ENCODE data around the gene MRPL43. TPM values are rescaled to one million over a fixed set of nuclear protein-coding genes. Genes with fewer than 3 reads are reported as not detected.

MRPL43 gene
- total and polyA plus RNA-seq, 2 experiments from 2014 or later = 83.5 to 145 TPM

GRCh38 chr10:100948916-100949315 is 38.4 kb downstream of the MRPL43 start:
- in situ Hi-C loops (cut with MboI) = no loop called here
- Histone ChIP-seq H3K4me2 (ENCODE audit: unreplicated experiment) (no peak overlapping the region), H4K20me1 (ENCODE audit: insufficient read depth) (no peaks in the 10 kb centered on the region), H3K9ac (no peak overlapping the region), H3K36me3 (ENCODE audit: low read depth) (peaks cover 75% of the 10 kb centered on the region), H3K9me3 (ENCODE audit: low read depth) (no peaks in the 10 kb centered on the region), H2AFZ (no peak overlapping the region), H3K27ac (no peak overlapping the region), H3K4me3 (no peak overlapping the region), H3F3A (ENCODE audit: insufficient read depth) (no peaks in the 10 kb centered on the region), H3K79me2 (ENCODE audit: insufficient read depth) (no peaks in the 10 kb centered on the region), H3K9me2 (ENCODE audit: insufficient read depth) (no peaks in the 10 kb centered on the region), H3K4me1 (ENCODE audit: insufficient read depth) (no peaks in the 10 kb centered on the region), H3K27me3 (replicated peaks; ENCODE audit: insufficient read depth) (no peaks in the 10 kb centered on the region)
- no peak for TF ChIP-seq EZH2phosphoT487 (IDR thresholded peaks at IDR 0.05; ENCODE audit: insufficient read depth, low read depth)
- WGBS, 2 experiments (ENCODE audit: low coverage in 1 of 2, low lambda C conversion rate in 2 of 2, missing lambda C conversion rate in 2 of 2) = 96 to 97% methylated on average over 3 of the region's 3 CpGs
- no peak for DNase-seq

GRCh38 chr10:100945754-100946153 is 41.5 kb downstream of the MRPL43 start:
- no peaks in the 10 kb centered on the region for H3K79me2 ChIP-seq (ENCODE audit: insufficient read depth)
- H3K9me2 ChIP-seq (ENCODE audit: insufficient read depth) = no peaks in the 10 kb centered on the region
- peaks cover 71% of the 10 kb centered on the region for H3K36me3 ChIP-seq (ENCODE audit: low read depth)
- in situ Hi-C loops (cut with MboI) = no loop called here
- no peaks in the 10 kb centered on the region for H3K4me1 ChIP-seq (ENCODE audit: insufficient read depth)
- TF ChIP-seq EZH2phosphoT487 (IDR thresholded peaks at IDR 0.05; ENCODE audit: insufficient read depth, low read depth) (no peak), EZH2 (IDR thresholded peaks at IDR 0.05; ENCODE audit: insufficient read depth, poor library complexity, severe bottlenecking) (no peak)
- no peaks in the 10 kb centered on the region for H3F3A ChIP-seq (ENCODE audit: insufficient read depth)
- H3K9me3 ChIP-seq (ENCODE audit: low read depth) = no peaks in the 10 kb centered on the region
- H3K4me2 ChIP-seq (ENCODE audit: unreplicated experiment) = no peak overlapping the region
- no peaks in the 10 kb centered on the region for H4K20me1 ChIP-seq (ENCODE audit: insufficient read depth)
- DNase-seq = peak; percentile 4
- H3K27ac ChIP-seq = no peak overlapping the region
- H2AFZ ChIP-seq = no peak overlapping the region
- H3K27me3 ChIP-seq (replicated peaks; ENCODE audit: insufficient read depth) = no peaks in the 10 kb centered on the region
- no peak overlapping the region for H3K9ac ChIP-seq
- no peak overlapping the region for H3K4me3 ChIP-seq

- Histone ChIP-seq H3K36me3 (ENCODE audit: low read depth) (peaks cover 60% of the 10 kb centered on the region), H4K20me1 (ENCODE audit: insufficient read depth) (no peaks in the 10 kb centered on the region), H3K27me3 (replicated peaks; ENCODE audit: insufficient read depth) (no peaks in the 10 kb centered on the region), H3F3A (ENCODE audit: insufficient read depth) (0 out of 2 replicates have a peak, but pooled peaks cover 8% of the 10 kb centered on the region), H3K27ac (no peak overlapping the region), H3K4me3 (no peak overlapping the region), H3K4me1 (ENCODE audit: insufficient read depth) (peaks cover 11% of the 10 kb centered on the region), H3K9ac (no peak overlapping the region), H3K79me2 (ENCODE audit: insufficient read depth) (no peaks in the 10 kb centered on the region), H3K9me2 (ENCODE audit: insufficient read depth) (no peaks in the 10 kb centered on the region), H3K4me2 (ENCODE audit: unreplicated experiment) (no peak overlapping the region), H3K9me3 (ENCODE audit: low read depth) (no peaks in the 10 kb centered on the region), H2AFZ (no peak overlapping the region)
- no peak for DNase-seq
- no peak for TF ChIP-seq EZH2 (IDR thresholded peaks at IDR 0.05; ENCODE audit: insufficient read depth, poor library complexity, severe bottlenecking)
- TF ChIP-seq EZH2phosphoT487 (IDR thresholded peaks at IDR 0.05; ENCODE audit: insufficient read depth, low read depth) = no peak
- in situ Hi-C loops (cut with MboI) = no loop called here
These were observed 43.8 kb downstream of the MRPL43 start for GRCh38 chr10:100943508-100943907.

- Histone ChIP-seq H3K9me2 (ENCODE audit: insufficient read depth) (no peaks in the 10 kb centered on the region), H3K9ac (no peak overlapping the region), H3K27ac (no peak overlapping the region), H2AFZ (no peak overlapping the region), H4K20me1 (ENCODE audit: insufficient read depth) (no peaks in the 10 kb centered on the region), H3K79me2 (ENCODE audit: insufficient read depth) (no peaks in the 10 kb centered on the region), H3K27me3 (replicated peaks; ENCODE audit: insufficient read depth) (no peaks in the 10 kb centered on the region), H3K36me3 (ENCODE audit: low read depth) (peaks cover 61% of the 10 kb centered on the region), H3K4me2 (ENCODE audit: unreplicated experiment) (no peak overlapping the region), H3K4me1 (ENCODE audit: insufficient read depth) (peaks cover 11% of the 10 kb centered on the region), H3F3A (ENCODE audit: insufficient read depth) (0 out of 2 replicates have a peak, but pooled peaks cover 8% of the 10 kb centered on the region), H3K4me3 (no peak overlapping the region), H3K9me3 (ENCODE audit: low read depth) (no peaks in the 10 kb centered on the region)
- no peak for TF ChIP-seq EZH2phosphoT487 (IDR thresholded peaks at IDR 0.05; ENCODE audit: insufficient read depth, low read depth)
- no peak for TF ChIP-seq EZH2 (IDR thresholded peaks at IDR 0.05; ENCODE audit: insufficient read depth, poor library complexity, severe bottlenecking)
- WGBS, 2 experiments (ENCODE audit: low coverage in 1 of 2, low lambda C conversion rate in 2 of 2, missing lambda C conversion rate in 2 of 2) = 95 to 99% methylated on average over 3 of the region's 3 CpGs
- in situ Hi-C loops (cut with MboI) = no loop called here
- no peak for DNase-seq
These were observed 45.1 kb downstream of the MRPL43 start for GRCh38 chr10:100942229-100942628.

- H3K9ac ChIP-seq = no peak overlapping the region
- H3K27ac ChIP-seq = peak overlapping the region; percentile 2; the same call in 1 of the 2 replicates
- TF ChIP-seq EZH2phosphoT487 (IDR thresholded peaks at IDR 0.05; ENCODE audit: insufficient read depth, low read depth) (no peak), EZH2 (IDR thresholded peaks at IDR 0.05; ENCODE audit: insufficient read depth, poor library complexity, severe bottlenecking) (no peak)
- peak; percentile 28 for DNase-seq
- H3K9me2 ChIP-seq (ENCODE audit: insufficient read depth) = no peaks in the 10 kb centered on the region
- H3K4me2 ChIP-seq (ENCODE audit: unreplicated experiment) = no peak overlapping the region
- H3K4me1 ChIP-seq (ENCODE audit: insufficient read depth) = peaks cover 11% of the 10 kb centered on the region
- 0 out of 2 replicates have a peak, but pooled peaks cover 8% of the 10 kb centered on the region for H3F3A ChIP-seq (ENCODE audit: insufficient read depth)
- no peaks in the 10 kb centered on the region for H3K27me3 ChIP-seq (replicated peaks; ENCODE audit: insufficient read depth)
- in situ Hi-C loops (cut with MboI) = no loop called here
- H3K9me3 ChIP-seq (ENCODE audit: low read depth) = no peaks in the 10 kb centered on the region
- no peak overlapping the region for H2AFZ ChIP-seq
- H4K20me1 ChIP-seq (ENCODE audit: insufficient read depth) = no peaks in the 10 kb centered on the region
- no peak overlapping the region for H3K4me3 ChIP-seq
- H3K79me2 ChIP-seq (ENCODE audit: insufficient read depth) = no peaks in the 10 kb centered on the region
- H3K36me3 ChIP-seq (ENCODE audit: low read depth) = peaks cover 46% of the 10 kb centered on the region
These were observed 47.4 kb downstream of the MRPL43 start for GRCh38 chr10:100939763-100940344.

MicroRNAs within 50 kb of the gene (microRNA counts, 767-probe panel; counts per million panel counts)
- 447 counts per million, percentile 86 among the panel's probes with 10 or more counts for microRNA hsa-miR-608

Small RNAs within 50 kb of the gene (microRNA-seq; reads per million reads assigned to microRNA genes)
- gene MIR608 (ENCODE audit: borderline number of aligned reads) = not detected

Small RNAs within 50 kb of the gene (small RNA-seq; reads per million reads assigned to genes)
- gene MIR608 (ENCODE audit: low read depth, low replicate concordance) = not detected

Other genes with a start within 250 kb of the MRPL43 start
- gene PAX2, start 241.9 kb downstream of the MRPL43 start, total RNA-seq (2014; rRNA removed; shearing (Covaris generic)) = not detected in 2 replicates
- not detected in 2 replicates for gene PAX2, start 241.9 kb downstream of the MRPL43 start, polyA plus RNA-seq (2016; fragmentation: Nextera tagmentation; extraction: Ambion mirVana)
- 15.6 and 18.2 TPM in 2 replicates for gene SLF2, start 74.5 kb downstream of the MRPL43 start, total RNA-seq (2014; rRNA removed; shearing (Covaris generic))
- gene SLF2, start 74.5 kb downstream of the MRPL43 start, polyA plus RNA-seq (2016; fragmentation: Nextera tagmentation; extraction: Ambion mirVana) = 11.7 and 12.5 TPM in 2 replicates
- 0.11 TPM in 1 of 2 replicates, not detected in the other for gene SEMA4G, start 18.0 kb downstream of the MRPL43 start, total RNA-seq (2014; rRNA removed; shearing (Covaris generic))
- 0.44 and 1.1 TPM in 2 replicates for gene SEMA4G, start 18.0 kb downstream of the MRPL43 start, polyA plus RNA-seq (2016; fragmentation: Nextera tagmentation; extraction: Ambion mirVana)
- gene TWNK, start within 50 bp of the MRPL43 start, total RNA-seq (2014; rRNA removed; shearing (Covaris generic)) = 3.4 and 4.4 TPM in 2 replicates
- gene TWNK, start within 50 bp of the MRPL43 start, polyA plus RNA-seq (2016; fragmentation: Nextera tagmentation; extraction: Ambion mirVana) = 3.6 and 4.4 TPM in 2 replicates
- 95.2 and 113 TPM in 2 replicates for gene LZTS2, start 12.3 kb upstream of the MRPL43 start, total RNA-seq (2014; rRNA removed; shearing (Covaris generic))
- 51.1 and 54.8 TPM in 2 replicates for gene LZTS2, start 12.3 kb upstream of the MRPL43 start, polyA plus RNA-seq (2016; fragmentation: Nextera tagmentation; extraction: Ambion mirVana)
- 0.54 TPM in 1 of 2 replicates, not detected in the other for gene PDZD7, start 43.6 kb upstream of the MRPL43 start, total RNA-seq (2014; rRNA removed; shearing (Covaris generic))
- 1.1 and 1.8 TPM in 2 replicates for gene PDZD7, start 43.6 kb upstream of the MRPL43 start, polyA plus RNA-seq (2016; fragmentation: Nextera tagmentation; extraction: Ambion mirVana)
- 79.8 and 103 TPM in 2 replicates for gene SFXN3, start 43.7 kb upstream of the MRPL43 start, total RNA-seq (2014; rRNA removed; shearing (Covaris generic))
- 58.8 and 61.7 TPM in 2 replicates for gene SFXN3, start 43.7 kb upstream of the MRPL43 start, polyA plus RNA-seq (2016; fragmentation: Nextera tagmentation; extraction: Ambion mirVana)
- gene KAZALD1, start 74.5 kb upstream of the MRPL43 start, total RNA-seq (2014; rRNA removed; shearing (Covaris generic)) = 42.6 and 62.6 TPM in 2 replicates
- gene KAZALD1, start 74.5 kb upstream of the MRPL43 start, polyA plus RNA-seq (2016; fragmentation: Nextera tagmentation; extraction: Ambion mirVana) = 34.1 and 34.4 TPM in 2 replicates
- gene TLX1, start 143.8 kb upstream of the MRPL43 start, total RNA-seq (2014; rRNA removed; shearing (Covaris generic)) = not detected in 2 replicates
- not detected in 2 replicates for gene TLX1, start 143.8 kb upstream of the MRPL43 start, polyA plus RNA-seq (2016; fragmentation: Nextera tagmentation; extraction: Ambion mirVana)
- gene LBX1, start 242.0 kb upstream of the MRPL43 start, total RNA-seq (2014; rRNA removed; shearing (Covaris generic)) = not detected in 2 replicates
- not detected in 2 replicates for gene LBX1, start 242.0 kb upstream of the MRPL43 start, polyA plus RNA-seq (2016; fragmentation: Nextera tagmentation; extraction: Ambion mirVana)